HEK293 (cell line): ENCODE data around the gene UGT1A7.

Experiments used
- CTCF ChIA-PET: fragments of 350-600 bp; formaldehyde crosslinking; extraction: SDS; loops from one replicate; lab custom pipeline; 2021; ENCODE audit warnings: antibody characterized with exemption; lab: Yijun Ruan, JAX
- POLR2A ChIA-PET: fragments of 300-600 bp; formaldehyde crosslinking; extraction: SDS; loops from one replicate; lab custom pipeline; 2020; ENCODE audit warnings: antibody characterized with exemption, inconsistent platforms; lab: Yijun Ruan, JAX
- H3K27ac ChIP-seq: fragments of 200-500 bp; sonication (Bioruptor generic); 2 replicates; pipeline ENCODE4 v1.5.1; 2014; ENCODE audit warnings: low read depth, low read length, control low read depth, inconsistent platforms; ENCODE audit errors: extremely low read depth
- H3K36me3 ChIP-seq, 2 experiments: fragments of 200-500 bp in 1 of 2; sonication (Bioruptor generic) in 1 of 2; 1 replicate in 1 of 2; 2 replicates in 1 of 2; pipeline ENCODE4 v1.5.1; 2014 to 2017; ENCODE audit warnings: inconsistent platforms in 2 of 2, low read length in 2 of 2; ENCODE audit not compliant: control insufficient read depth in 2 of 2, insufficient read depth in 1 of 2
- H3K4me1 ChIP-seq: fragments of 200-500 bp; sonication (Bioruptor generic); 2 replicates; pipeline ENCODE4 v1.5.1; 2014; ENCODE audit warnings: mild to moderate bottlenecking, low read length, inconsistent platforms; ENCODE audit not compliant: control insufficient read depth, insufficient read depth
- H3K4me3 ChIP-seq: 2 replicates; pipeline ENCODE4 v1.5.1; 2011; ENCODE audit warnings: low read depth, mild to moderate bottlenecking, control low read depth, low read length, moderate library complexity
- H3K9me3 ChIP-seq: fragments of 200-500 bp; sonication (Bioruptor generic); 2 replicates; pipeline ENCODE4 v1.5.1; 2014; ENCODE audit warnings: low read depth, low read length, inconsistent platforms; ENCODE audit not compliant: control insufficient read depth, insufficient read depth
- HOXD13 ChIP-seq: sonication (generic); formaldehyde crosslinking; IDR thresholded peaks from 2 replicates; pipeline ENCODE4 v1.8.0; 2022; ENCODE audit warnings: missing genetic modification reagents, borderline replicate concordance
- OVOL3 ChIP-seq: fragments of 450-650 bp; formaldehyde crosslinking; IDR thresholded peaks from 2 replicates; pipeline ENCODE4 v1.5.1; 2016; ENCODE audit warnings: missing biosample characterization, missing genetic modification characterization
- SETDB1 ChIP-seq: IDR thresholded peaks from one replicate; pipeline ENCODE4 v1.6.1; 2017; ENCODE audit warnings: mild to moderate bottlenecking, low read length, moderate library complexity, mixed read lengths; ENCODE audit not compliant: insufficient read length
- ZBTB21 ChIP-seq: fragments of 450-650 bp; formaldehyde crosslinking; IDR thresholded peaks from 2 replicates; pipeline ENCODE4 v1.5.1; 2017; ENCODE audit warnings: missing biosample characterization, missing genetic modification characterization
- ZBTB48 ChIP-seq: fragments of 450-650 bp; formaldehyde crosslinking; IDR thresholded peaks from 2 replicates; pipeline ENCODE4 v1.5.1; 2016; ENCODE audit warnings: missing biosample characterization, missing genetic modification characterization
- ZNF112 ChIP-seq: fragments of 450-650 bp; formaldehyde crosslinking; IDR thresholded peaks from 2 replicates; pipeline ENCODE4 v1.5.0; 2017; ENCODE audit warnings: missing biosample characterization, missing genetic modification characterization
- ZNF114 ChIP-seq: fragments of 450-650 bp; formaldehyde crosslinking; IDR thresholded peaks from 2 replicates; pipeline ENCODE4 v1.5.0; 2017; ENCODE audit warnings: missing biosample characterization, missing genetic modification characterization
- ZNF518A ChIP-seq: fragments of 450-650 bp; formaldehyde crosslinking; conservative IDR thresholded peaks from 2 replicates; pipeline ENCODE4 v1.5.1; 2016; ENCODE audit warnings: low read depth, missing biosample characterization, missing genetic modification characterization
- ZNF521 ChIP-seq: fragments of 450-650 bp; formaldehyde crosslinking; IDR thresholded peaks from 2 replicates; pipeline ENCODE4 v1.5.1; 2017; ENCODE audit warnings: missing biosample characterization, mild to moderate bottlenecking, missing genetic modification characterization
- ZNF529 ChIP-seq: fragments of 450-650 bp; formaldehyde crosslinking; IDR thresholded peaks from 2 replicates; pipeline ENCODE4 v1.5.1; 2017; ENCODE audit warnings: missing genetic modification characterization, missing biosample characterization; ENCODE audit not compliant: insufficient replicate concordance
- ZNF548 ChIP-seq: fragments of 450-650 bp; formaldehyde crosslinking; IDR thresholded peaks from 2 replicates; pipeline ENCODE4 v1.5.1; 2016; ENCODE audit warnings: missing biosample characterization, missing genetic modification characterization
- ZNF621 ChIP-seq: fragments of 450-650 bp; formaldehyde crosslinking; IDR thresholded peaks from 2 replicates; pipeline ENCODE4 v1.5.1; 2017; ENCODE audit warnings: missing biosample characterization, missing genetic modification characterization
- ZNF692 ChIP-seq: fragments of 450-650 bp; formaldehyde crosslinking; IDR thresholded peaks from 2 replicates; pipeline ENCODE4 v1.5.1; 2016; ENCODE audit warnings: missing biosample characterization, missing genetic modification characterization
- ZNF76 ChIP-seq: fragments of 450-650 bp; formaldehyde crosslinking; IDR thresholded peaks from 2 replicates; pipeline ENCODE4; 2016; ENCODE audit warnings: low read depth, missing biosample characterization, missing genetic modification characterization, borderline replicate concordance
- ZNF791 ChIP-seq: fragments of 450-650 bp; formaldehyde crosslinking; IDR thresholded peaks from 2 replicates; pipeline ENCODE4 v1.5.1; 2016; ENCODE audit warnings: missing biosample characterization, missing genetic modification characterization
- ZNF830 ChIP-seq: fragments of 450-650 bp; IDR thresholded peaks from 2 replicates; pipeline ENCODE4 v1.5.0; 2018; ENCODE audit warnings: missing biosample characterization, missing genetic modification characterization, low read depth, mild to moderate bottlenecking, moderate library complexity
- ZNF843 ChIP-seq: fragments of 450-650 bp; formaldehyde crosslinking; IDR thresholded peaks from 2 replicates; pipeline ENCODE4 v1.5.1; 2016; ENCODE audit warnings: missing biosample characterization, missing genetic modification characterization
- TF ChIP-seq, protein P1 (sequence below): fragments of 450-650 bp; formaldehyde crosslinking; IDR thresholded peaks from 2 replicates; pipeline ENCODE4 v1.5.1; 2016; ENCODE audit warnings: missing biosample characterization, missing genetic modification characterization
- TF ChIP-seq, protein P2 (sequence below): fragments of 450-650 bp; formaldehyde crosslinking; IDR thresholded peaks from 2 replicates; pipeline ENCODE4 v1.5.1; 2016; ENCODE audit warnings: missing biosample characterization, missing genetic modification characterization
- TF ChIP-seq, protein P3 (sequence below): fragments of 450-650 bp; formaldehyde crosslinking; IDR thresholded peaks from 2 replicates; pipeline ENCODE4 v1.5.1; 2016; ENCODE audit warnings: missing biosample characterization, missing genetic modification characterization

UGT1A7 gene

GRCh38 chr2:233820774-233821105, 139.0 kb downstream of the UGT1A7 start:
- CTCF ChIA-PET = no interaction called here

GRCh38 chr2:233821196-233821595, 139.5 kb downstream of the UGT1A7 start:
- Histone ChIP-seq H3K9me3 (no peaks in the 10 kb centered on the region), H3K4me1 (peaks cover 5% of the 10 kb centered on the region; the same call in 1 of the 2 replicates), H3K4me3 (no peak overlapping the region), H3K27ac (no peak overlapping the region), H3K36me3 (no peaks in the 10 kb centered on the region)
- ChIA-PET POLR2A (no interaction called here), CTCF (no interaction called here)
- TF ChIP-seq ZNF521 (tag by site-specific recombination) (no peak), ZBTB48 (tag by site-specific recombination) (no peak), ZNF791 (tag by site-specific recombination) (no peak), ZNF529 (tag by site-specific recombination) (no peak), ZNF830 (tag by site-specific recombination) (no peak), SETDB1 (no peak), ZNF112 (no peak)

More at GRCh38 chr2:233820774-233821105, 139.0 kb downstream of the UGT1A7 start:
- Histone ChIP-seq H3K4me3 (no peak overlapping the region), H3K27ac (no peak overlapping the region), H3K36me3 (no peaks in the 10 kb centered on the region), H3K9me3 (no peaks in the 10 kb centered on the region), H3K4me1 (peaks cover 5% of the 10 kb centered on the region; the same call in 1 of the 2 replicates)
- no peak for TF ChIP-seq ZNF114 (tag by site-specific recombination)
- TF ChIP-seq ZNF692 (tag by site-specific recombination) = no peak
- TF ChIP-seq HOXD13 (CRISPR knock-in tag) = no peak
- TF ChIP-seq ZBTB48 (tag by site-specific recombination) = no peak
- TF ChIP-seq, protein P1, sequence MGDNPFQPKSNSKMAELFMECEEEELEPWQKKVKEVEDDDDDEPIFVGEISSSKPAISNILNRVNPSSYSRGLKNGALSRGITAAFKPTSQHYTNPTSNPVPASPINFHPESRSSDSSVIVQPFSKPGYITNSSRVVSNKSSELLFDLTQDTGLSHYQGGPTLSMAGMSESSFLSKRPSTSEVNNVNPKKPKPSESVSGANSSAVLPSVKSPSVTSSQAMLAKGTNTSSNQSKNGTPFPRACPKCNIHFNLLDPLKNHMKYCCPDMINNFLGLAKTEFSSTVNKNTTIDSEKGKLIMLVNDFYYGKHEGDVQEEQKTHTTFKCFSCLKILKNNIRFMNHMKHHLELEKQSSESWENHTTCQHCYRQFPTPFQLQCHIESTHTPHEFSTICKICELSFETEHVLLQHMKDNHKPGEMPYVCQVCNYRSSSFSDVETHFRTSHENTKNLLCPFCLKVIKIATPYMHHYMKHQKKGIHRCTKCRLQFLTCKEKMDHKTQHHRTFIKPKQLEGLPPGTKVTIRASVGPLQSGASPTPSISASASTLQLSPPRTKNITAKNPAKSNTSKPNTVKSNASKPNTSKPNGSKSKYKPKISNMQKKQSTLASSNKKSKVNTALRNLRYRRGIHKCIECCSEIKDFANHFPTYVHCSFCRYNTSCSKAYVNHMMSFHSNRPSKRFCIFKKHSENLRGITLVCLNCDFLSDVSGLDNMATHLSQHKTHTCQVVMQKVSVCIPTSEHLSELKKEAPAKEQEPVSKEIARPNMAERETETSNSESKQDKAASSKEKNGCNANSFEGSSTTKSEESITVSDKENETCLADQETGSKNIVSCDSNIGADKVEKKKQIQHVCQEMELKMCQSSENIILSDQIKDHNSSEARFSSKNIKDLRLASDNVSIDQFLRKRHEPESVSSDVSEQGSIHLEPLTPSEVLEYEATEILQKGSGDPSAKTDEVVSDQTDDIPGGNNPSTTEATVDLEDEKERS (tag by site-specific recombination) = no peak
- POLR2A ChIA-PET = no interaction called here

GRCh38 chr2:233821709-233822100, 140.0 kb downstream of the UGT1A7 start:
- Histone ChIP-seq H3K4me1 (peaks cover 3% of the 10 kb centered on the region; the same call in 1 of the 2 replicates), H3K36me3 (no peaks in the 10 kb centered on the region), H3K4me3 (no peak overlapping the region), H3K9me3 (no peaks in the 10 kb centered on the region), H3K27ac (no peak overlapping the region)
- ChIA-PET POLR2A (no interaction called here), CTCF (no interaction called here)
- TF ChIP-seq, protein P2, sequence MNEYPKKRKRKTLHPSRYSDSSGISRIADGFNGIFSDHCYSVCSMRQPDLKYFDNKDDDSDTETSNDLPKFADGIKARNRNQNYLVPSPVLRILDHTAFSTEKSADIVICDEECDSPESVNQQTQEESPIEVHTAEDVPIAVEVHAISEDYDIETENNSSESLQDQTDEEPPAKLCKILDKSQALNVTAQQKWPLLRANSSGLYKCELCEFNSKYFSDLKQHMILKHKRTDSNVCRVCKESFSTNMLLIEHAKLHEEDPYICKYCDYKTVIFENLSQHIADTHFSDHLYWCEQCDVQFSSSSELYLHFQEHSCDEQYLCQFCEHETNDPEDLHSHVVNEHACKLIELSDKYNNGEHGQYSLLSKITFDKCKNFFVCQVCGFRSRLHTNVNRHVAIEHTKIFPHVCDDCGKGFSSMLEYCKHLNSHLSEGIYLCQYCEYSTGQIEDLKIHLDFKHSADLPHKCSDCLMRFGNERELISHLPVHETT = no peak
- TF ChIP-seq ZNF548 (tag by site-specific recombination) (no peak), ZNF843 (tag by site-specific recombination) (no peak), HOXD13 (CRISPR knock-in tag) (no peak), ZBTB21 (no peak), ZNF621 (no peak), ZNF76 (tag by site-specific recombination) (no peak), ZNF518A (tag by site-specific recombination) (no peak), OVOL3 (tag by site-specific recombination) (no peak)
- TF ChIP-seq, protein P3, sequence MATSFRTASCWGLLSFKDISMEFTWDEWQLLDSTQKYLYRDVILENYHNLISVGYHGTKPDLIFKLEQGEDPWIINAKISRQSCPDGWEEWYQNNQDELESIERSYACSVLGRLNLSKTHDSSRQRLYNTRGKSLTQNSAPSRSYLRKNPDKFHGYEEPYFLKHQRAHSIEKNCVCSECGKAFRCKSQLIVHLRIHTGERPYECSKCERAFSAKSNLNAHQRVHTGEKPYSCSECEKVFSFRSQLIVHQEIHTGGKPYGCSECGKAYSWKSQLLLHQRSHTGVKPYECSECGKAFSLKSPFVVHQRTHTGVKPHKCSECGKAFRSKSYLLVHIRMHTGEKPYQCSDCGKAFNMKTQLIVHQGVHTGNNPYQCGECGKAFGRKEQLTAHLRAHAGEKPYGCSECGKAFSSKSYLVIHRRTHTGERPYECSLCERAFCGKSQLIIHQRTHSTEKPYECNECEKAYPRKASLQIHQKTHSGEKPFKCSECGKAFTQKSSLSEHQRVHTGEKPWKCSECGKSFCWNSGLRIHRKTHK (tag by site-specific recombination) = no peak
